Neural crest cell (in vitro differentiated cells): Measurements from ENCODE around the gene CPE. TPM values are rescaled to one million over a fixed set of nuclear protein-coding genes. Genes with fewer than 3 reads are reported as not detected.

Experiments
- DNase-seq: peaks from one replicate; pipeline ENCODE4 v3.0.0; 2021; ENCODE audit warnings: low read depth, mixed read lengths, low spot score
- H3K27ac Mint-ChIP-seq: one replicate; pipeline ENCODE4 v1.8.0; 2021; ENCODE audit warnings: mild to moderate bottlenecking, mixed read lengths; ENCODE audit not compliant: unreplicated experiment
- H3K27me3 Mint-ChIP-seq: 2 replicates; pipeline ENCODE4 v1.8.0; 2021; ENCODE audit warnings: low read depth, mild to moderate bottlenecking, mixed read lengths
- H3K36me3 Mint-ChIP-seq: 2 replicates; pipeline ENCODE4 v1.8.0; 2021; ENCODE audit warnings: low read depth, mild to moderate bottlenecking, mixed read lengths
- H3K4me1 Mint-ChIP-seq: 2 replicates; pipeline ENCODE4 v1.8.0; 2021; ENCODE audit warnings: mixed read lengths
- H3K4me3 Mint-ChIP-seq: one replicate; pipeline ENCODE4 v1.8.0; 2021; ENCODE audit warnings: mild to moderate bottlenecking, mixed read lengths
- H3K9me3 Mint-ChIP-seq: 2 replicates; pipeline ENCODE4 v1.8.0; 2021; ENCODE audit warnings: mixed read lengths
- CTCF ChIP-seq: fragments of 200-600 bp; sonication (generic); conservative IDR thresholded peaks from 2 replicates; pipeline ENCODE4 v1.5.0; 2021; ENCODE audit warnings: antibody characterized with exemption, mild to moderate bottlenecking
- microRNA-seq: library from miRNA; unstranded; fragments of <30 nt; microRNA quantifications from one replicate; pipeline ENCODE4, GENCODE V29; 2020
- total RNA-seq: library from RNA; stranded (reverse); gene quantifications from 2 replicates; pipeline ENCODE4 v1.2.1, GENCODE V29; 2021

The CPE gene
- total RNA-seq, 1 donor from 2014 or later: 65.2 TPM

- DNase-seq: no peak
These were observed 163.1 kb downstream of the CPE start for GRCh38 chr4:165541851-165542459.

GRCh38 chr4:165542476-165542875 lies 163.7 kb downstream of the CPE start:
- peaks cover 5% of the 10 kb centered on the region for H3K4me1 Mint-ChIP-seq

More at GRCh38 chr4:165541851-165542459, 163.1 kb downstream of the CPE start:
- peaks cover 10% of the 10 kb centered on the region for H3K4me1 Mint-ChIP-seq
- H3K4me3 Mint-ChIP-seq: no peak overlapping the region
- H3K9me3 Mint-ChIP-seq: peaks cover 13% of the 10 kb centered on the region
- peaks cover 10% of the 10 kb centered on the region for H3K36me3 Mint-ChIP-seq
- peaks cover under 1% of the 10 kb centered on the region for H3K27me3 Mint-ChIP-seq
- no peak for TF ChIP-seq CTCF
- H3K27ac Mint-ChIP-seq: no peak overlapping the region

More at GRCh38 chr4:165542476-165542875, 163.7 kb downstream of the CPE start:
- H3K27ac Mint-ChIP-seq: no peak overlapping the region
- peaks cover 13% of the 10 kb centered on the region for H3K9me3 Mint-ChIP-seq
- no peak overlapping the region for H3K4me3 Mint-ChIP-seq
- no peak for TF ChIP-seq CTCF
- peaks cover 10% of the 10 kb centered on the region for H3K36me3 Mint-ChIP-seq
- DNase-seq: no peak
- no peaks in the 10 kb centered on the region for H3K27me3 Mint-ChIP-seq

Small RNAs within 50 kb of the gene (microRNA-seq; reads per million reads assigned to microRNA genes)
- gene MIR578: not detected

Other genes with a start within 250 kb of the CPE start
- gene KLHL2, start 171.4 kb upstream of the CPE start, total RNA-seq: 14.9 and 17.4 TPM in 2 replicates
- gene MSMO1, start 51.3 kb upstream of the CPE start, total RNA-seq: 139 and 147 TPM in 2 replicates